ENCODE measurements around the gene BLOC1S4. TPM values are rescaled to one million over a fixed set of nuclear protein-coding genes. Genes with fewer than 3 reads are reported as not detected.
"Not testable (repeated sequence)": the region's sequence is repeated elsewhere in the genome, so short reads cannot be mapped to it uniquely, and the experiment has no call there.

BLOC1S4 gene
- total RNA-seq, 6 donors from 2014 or later = 11.5 to 26.8 (median 15.3) TPM

DNA sequence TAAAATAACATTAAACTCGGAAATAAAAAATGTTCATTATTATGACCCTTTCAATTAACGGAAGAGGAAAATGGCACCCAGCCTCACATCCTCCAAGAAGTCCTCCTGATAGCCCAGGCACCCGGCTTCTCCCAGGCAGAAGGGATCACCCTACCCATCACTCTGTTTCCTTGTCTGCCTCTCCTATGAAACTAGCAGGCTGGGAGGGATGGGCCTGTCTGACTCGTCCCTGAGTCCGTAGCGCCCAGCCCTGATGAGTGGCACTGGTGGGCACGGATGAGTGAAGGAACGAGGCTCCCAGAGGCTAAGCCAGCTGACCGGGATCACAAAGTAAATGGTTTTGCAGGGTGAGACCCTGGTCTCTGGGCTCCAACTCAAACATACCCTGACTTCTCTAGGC lies 37.9 kb downstream of the BLOC1S4 start:
- no peak for TF ChIP-seq EP300 (IDR thresholded peaks at IDR 0.05)
- ATAC-seq (ENCODE audit: low FRiP score in 2 of 2) = no peak

DNA sequence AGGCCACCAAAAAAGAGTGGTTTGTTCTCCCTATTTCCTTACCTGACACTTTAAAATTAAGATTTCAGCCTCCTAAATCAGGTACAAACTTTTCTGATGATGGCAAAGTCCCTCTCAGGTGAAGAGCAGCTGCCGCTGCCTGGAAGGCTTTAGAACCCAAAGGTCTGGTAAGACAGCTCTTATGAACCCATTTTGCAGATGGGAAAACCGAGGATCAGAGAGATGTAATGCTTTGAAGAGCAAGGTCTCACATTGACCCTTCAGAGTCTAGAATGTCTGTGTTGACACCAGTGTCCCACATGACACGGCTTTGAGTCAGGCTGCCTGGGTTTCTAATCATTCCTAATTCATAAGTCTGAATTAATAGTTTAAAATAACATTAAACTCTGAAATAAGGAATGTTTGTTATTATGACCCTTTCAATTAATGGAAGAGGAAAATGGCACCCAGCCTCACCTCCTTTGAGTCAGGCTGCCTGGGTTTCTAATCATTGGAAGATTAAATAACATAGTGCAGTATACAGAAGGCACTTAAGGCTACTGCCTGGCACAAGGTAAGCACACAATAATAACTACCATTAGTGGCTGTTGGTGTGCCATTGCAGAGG lies 38.6 kb downstream of the BLOC1S4 start:
- DNase-seq (no peak), ATAC-seq (ENCODE audit: low FRiP score in 2 of 2) (no peak)
- no peaks in the 10 kb centered on the region for H3K9me3 ChIP-seq
- H3K36me3 ChIP-seq = no peaks in the 10 kb centered on the region
- WGBS, 2 donors = 97% methylated on average over 3 of the region's 3 CpGs
- H3K27ac ChIP-seq = no peak overlapping the region
- TF ChIP-seq, protein P1, sequence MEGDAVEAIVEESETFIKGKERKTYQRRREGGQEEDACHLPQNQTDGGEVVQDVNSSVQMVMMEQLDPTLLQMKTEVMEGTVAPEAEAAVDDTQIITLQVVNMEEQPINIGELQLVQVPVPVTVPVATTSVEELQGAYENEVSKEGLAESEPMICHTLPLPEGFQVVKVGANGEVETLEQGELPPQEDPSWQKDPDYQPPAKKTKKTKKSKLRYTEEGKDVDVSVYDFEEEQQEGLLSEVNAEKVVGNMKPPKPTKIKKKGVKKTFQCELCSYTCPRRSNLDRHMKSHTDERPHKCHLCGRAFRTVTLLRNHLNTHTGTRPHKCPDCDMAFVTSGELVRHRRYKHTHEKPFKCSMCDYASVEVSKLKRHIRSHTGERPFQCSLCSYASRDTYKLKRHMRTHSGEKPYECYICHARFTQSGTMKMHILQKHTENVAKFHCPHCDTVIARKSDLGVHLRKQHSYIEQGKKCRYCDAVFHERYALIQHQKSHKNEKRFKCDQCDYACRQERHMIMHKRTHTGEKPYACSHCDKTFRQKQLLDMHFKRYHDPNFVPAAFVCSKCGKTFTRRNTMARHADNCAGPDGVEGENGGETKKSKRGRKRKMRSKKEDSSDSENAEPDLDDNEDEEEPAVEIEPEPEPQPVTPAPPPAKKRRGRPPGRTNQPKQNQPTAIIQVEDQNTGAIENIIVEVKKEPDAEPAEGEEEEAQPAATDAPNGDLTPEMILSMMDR (IDR thresholded peaks at IDR 0.05) = no peak
- TF ChIP-seq POLR2AphosphoS5 (IDR thresholded peaks at IDR 0.05) (no peak), POLR2A (IDR thresholded peaks at IDR 0.05) (no peak), EP300 (IDR thresholded peaks at IDR 0.05) (no peak)
- H3K4me1 ChIP-seq = peaks cover 2 to 12% (median 7%) of the 10 kb centered on the region in 4 donors
- no peaks in the 10 kb centered on the region for H3K27me3 ChIP-seq
- no peak overlapping the region for H3K4me3 ChIP-seq

More for the DNA sequence above, 37.9 kb downstream of the BLOC1S4 start:
- Histone ChIP-seq H3K4me3 (no peak overlapping the region), H3K4me1 (peaks cover 9 to 19% (median 14%) of the 10 kb centered on the region in 4 donors), H3K27me3 (no peaks in the 10 kb centered on the region), H3K27ac (no peak overlapping the region), H3K9me3 (no peaks in the 10 kb centered on the region), H3K36me3 (no peaks in the 10 kb centered on the region)
- no peak for DNase-seq
- WGBS, 2 donors = 88 to 97% methylated on average over 5 to 9 of the region's 9 CpGs

GRCh38 chr4:6755088-6755753 lies 39.2 kb downstream of the BLOC1S4 start:
- ATAC-seq (ENCODE audit: low FRiP score in 2 of 2) = no peak
- WGBS, 2 donors = 88 to 90% methylated on average over 5 of the region's 5 CpGs
- peaks cover 0 to 9% (median 5%) of the 10 kb centered on the region in 4 donors for H3K4me1 ChIP-seq
- H3K27me3 ChIP-seq = no peaks in the 10 kb centered on the region
- no peak overlapping the region for H3K27ac ChIP-seq
- peak in 1 of 2 donors; percentile 37 for DNase-seq
- no peaks in the 10 kb centered on the region for H3K36me3 ChIP-seq
- no peak overlapping the region for H3K4me3 ChIP-seq
- TF ChIP-seq POLR2A (IDR thresholded peaks at IDR 0.05) = no peak
- TF ChIP-seq POLR2AphosphoS5 (IDR thresholded peaks at IDR 0.05) = no peak
- TF ChIP-seq, protein P1 (IDR thresholded peaks at IDR 0.05) = no peak
- no peak for TF ChIP-seq EP300 (IDR thresholded peaks at IDR 0.05)
- H3K9me3 ChIP-seq = no peaks in the 10 kb centered on the region

DNA sequence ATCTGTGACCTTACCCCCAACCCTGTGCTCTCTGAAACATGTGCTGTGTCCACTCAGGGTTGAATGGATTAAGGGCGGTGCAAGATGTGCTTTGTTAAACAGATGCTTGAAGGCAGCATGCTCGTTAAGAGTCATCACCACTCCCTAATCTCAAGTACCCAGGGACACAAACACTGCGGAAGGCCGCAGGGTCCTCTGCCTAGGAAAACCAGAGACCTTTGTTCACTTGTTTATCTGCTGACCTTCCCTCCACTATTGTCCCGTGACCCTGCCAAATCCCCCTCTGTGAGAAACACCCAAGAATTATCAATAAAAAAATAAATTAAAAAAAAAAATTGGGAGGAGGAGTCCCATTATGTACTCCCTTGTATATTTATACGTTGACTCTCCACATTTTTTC lies 40.4 kb downstream of the BLOC1S4 start:
- DNase-seq; ATAC-seq (ENCODE audit: low FRiP score in 2 of 2); H3K9me3 ChIP-seq; H3K4me1 ChIP-seq; H3K36me3 ChIP-seq; H3K27ac ChIP-seq; H3K27me3 ChIP-seq; H3K4me3 ChIP-seq: not testable (repeated sequence)
- 73 to 93% methylated on average over 2 of the region's 6 CpGs for WGBS, 2 donors

DNA sequence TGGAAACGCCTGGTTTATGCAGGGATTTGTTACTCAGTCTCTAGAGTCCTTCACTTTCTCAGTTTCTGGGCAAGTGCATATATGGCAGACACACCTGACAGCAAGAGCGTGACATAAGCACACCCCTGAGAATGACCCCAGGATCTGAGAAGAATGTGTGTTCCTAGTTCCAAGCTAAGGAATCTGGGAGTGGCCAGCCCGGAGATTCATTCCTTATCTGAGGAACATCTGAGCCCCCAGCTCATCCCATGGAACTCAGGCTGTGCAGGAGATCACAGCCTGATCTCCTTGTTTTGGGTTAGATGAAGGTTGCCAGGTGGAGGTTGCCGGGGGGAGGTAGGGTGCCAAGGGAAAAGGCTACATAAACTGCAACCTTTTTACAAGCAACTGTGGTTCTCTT lies 42.8 kb downstream of the BLOC1S4 start:
- Histone ChIP-seq H3K4me1 (no peaks in the 10 kb centered on the region), H3K27me3 (no peaks in the 10 kb centered on the region), H3K9me3 (no peaks in the 10 kb centered on the region), H3K36me3 (no peaks in the 10 kb centered on the region), H3K4me3 (no peak overlapping the region), H3K27ac (no peak overlapping the region)
- no peak for DNase-seq
- ATAC-seq (ENCODE audit: low FRiP score in 2 of 2) = no peak
- 64 to 68% methylated on average over 4 of the region's 4 CpGs for WGBS, 2 donors
- TF ChIP-seq, protein P1 (IDR thresholded peaks at IDR 0.05) = no peak
- TF ChIP-seq POLR2A (IDR thresholded peaks at IDR 0.05) = no peak
- TF ChIP-seq EP300 (IDR thresholded peaks at IDR 0.05) = no peak
- no peak for TF ChIP-seq POLR2AphosphoS5 (IDR thresholded peaks at IDR 0.05)

GRCh38 chr4:6760865-6761264 lies 44.9 kb downstream of the BLOC1S4 start:
- H3K36me3 ChIP-seq = no peaks in the 10 kb centered on the region
- no peaks in the 10 kb centered on the region for H3K4me1 ChIP-seq
- ATAC-seq (ENCODE audit: low FRiP score in 2 of 2) (peak in 1 of 2 donors; percentile 47), DNase-seq (no peak)
- no peak overlapping the region for H3K4me3 ChIP-seq
- H3K27ac ChIP-seq = no peak overlapping the region
- no peak for TF ChIP-seq POLR2AphosphoS5 (IDR thresholded peaks at IDR 0.05)
- TF ChIP-seq, protein P1 (IDR thresholded peaks at IDR 0.05) = no peak
- no peak for TF ChIP-seq POLR2A (IDR thresholded peaks at IDR 0.05)
- no peak for TF ChIP-seq EP300 (IDR thresholded peaks at IDR 0.05)
- H3K27me3 ChIP-seq = no peaks in the 10 kb centered on the region
- no peaks in the 10 kb centered on the region for H3K9me3 ChIP-seq
- WGBS, 2 donors = 85% methylated on average over 9 of the region's 9 CpGs

Data from upper lobe of left lung (tissue), 6 donors.